A204.1 (cell line): Measurements from ENCODE around the gene PRDM10.
"Not testable (repeated sequence)": the region's sequence is repeated elsewhere in the genome, so short reads cannot be mapped to it uniquely, and the experiment has no call there.

Source experiments
- FAIRE-seq: peaks from 2 replicates; lab custom pipeline; 2012; peaks lifted over from hg19 to GRCh38; lab: Jason Lieb, UNC

Gene PRDM10

GRCh38 chr11:130015846-130016245 lies 13.2 kb upstream of the PRDM10 start:
- FAIRE-seq = not testable (repeated sequence)

- FAIRE-seq = no peak
Measured at GRCh38 chr11:130008326-130008725, 5.7 kb upstream of the PRDM10 start.

GRCh38 chr11:130006929-130007328 lies 4.3 kb upstream of the PRDM10 start:
- FAIRE-seq = no peak

- FAIRE-seq = no peak
Measured at GRCh38 chr11:130003717-130004001, 1.0 kb upstream of the PRDM10 start.

- peak; percentile 96 for FAIRE-seq
Measured at GRCh38 chr11:130002846-130003716, 446 bp upstream of the PRDM10 start.

GRCh38 chr11:130001461-130002351 lies 929 bp downstream of the PRDM10 start:
- no peak for FAIRE-seq

GRCh38 chr11:130000552-130001176 lies 2.0 kb downstream of the PRDM10 start:
- FAIRE-seq = no peak

GRCh38 chr11:129999407-129999806 lies 3.2 kb downstream of the PRDM10 start:
- FAIRE-seq = no peak

GRCh38 chr11:129998905-129999304 lies 3.7 kb downstream of the PRDM10 start:
- FAIRE-seq = no peak

GRCh38 chr11:129998107-129998506 lies 4.5 kb downstream of the PRDM10 start:
- no peak for FAIRE-seq

- FAIRE-seq = peak; percentile 63
Measured at GRCh38 chr11:129997513-129997912, 5.1 kb downstream of the PRDM10 start.

- no peak for FAIRE-seq
Measured at GRCh38 chr11:129996113-129996870, 6.3 kb downstream of the PRDM10 start.

GRCh38 chr11:129995163-129995562 lies 7.5 kb downstream of the PRDM10 start:
- no peak for FAIRE-seq

- FAIRE-seq = no peak
Measured at GRCh38 chr11:129992161-129992944, 10.3 kb downstream of the PRDM10 start.

- no peak for FAIRE-seq
Measured at GRCh38 chr11:129989149-129989813, 13.4 kb downstream of the PRDM10 start.

- no peak for FAIRE-seq
Measured at GRCh38 chr11:129987950-129988349, 14.7 kb downstream of the PRDM10 start.

- FAIRE-seq = no peak
Measured at GRCh38 chr11:129985823-129986222, 16.8 kb downstream of the PRDM10 start.

- FAIRE-seq = no peak
Measured at GRCh38 chr11:129980086-129980485, 22.5 kb downstream of the PRDM10 start.

GRCh38 chr11:129979046-129979605 lies 23.5 kb downstream of the PRDM10 start:
- FAIRE-seq = no peak

GRCh38 chr11:129978447-129978846 lies 24.2 kb downstream of the PRDM10 start:
- FAIRE-seq = no peak
